HEK293 (cell line): ENCODE data around the gene MRPL55.

Experiments used
- BCL11A ChIP-seq: fragments of 450-650 bp; formaldehyde crosslinking; IDR thresholded peaks from 2 replicates; pipeline ENCODE4 v1.5.1; 2016; ENCODE audit warnings: low read depth, missing biosample characterization, missing genetic modification characterization
- BCL11B ChIP-seq: fragments of 450-650 bp; formaldehyde crosslinking; IDR thresholded peaks from 2 replicates; pipeline ENCODE4 v1.5.1; 2016; ENCODE audit warnings: low read depth, missing biosample characterization, missing genetic modification characterization
- GLI2 ChIP-seq: fragments of 450-650 bp; formaldehyde crosslinking; IDR thresholded peaks from 2 replicates; pipeline ENCODE4; 2017; ENCODE audit warnings: missing biosample characterization, missing genetic modification characterization, low read depth, borderline replicate concordance
- GLIS1 ChIP-seq: fragments of 450-650 bp; formaldehyde crosslinking; IDR thresholded peaks from 2 replicates; pipeline ENCODE4 v1.5.1; 2016; ENCODE audit warnings: missing biosample characterization, missing genetic modification characterization
- MEIS1 ChIP-seq: sonication (generic); formaldehyde crosslinking; IDR thresholded peaks from 2 replicates; pipeline ENCODE4 v1.8.1; 2022; ENCODE audit warnings: missing genetic modification reagents, mild to moderate bottlenecking, borderline replicate concordance
- PRDM2 ChIP-seq: fragments of 450-650 bp; formaldehyde crosslinking; IDR thresholded peaks from 2 replicates; pipeline ENCODE4 v1.5.1; 2016; ENCODE audit warnings: missing biosample characterization, missing genetic modification characterization, borderline replicate concordance
- SP2 ChIP-seq: fragments of 450-650 bp; formaldehyde crosslinking; IDR thresholded peaks from 2 replicates; pipeline ENCODE4 v1.5.1; 2016; ENCODE audit warnings: missing biosample characterization, missing genetic modification characterization
- YY2 ChIP-seq: fragments of 450-650 bp; formaldehyde crosslinking; IDR thresholded peaks from 2 replicates; pipeline ENCODE4 v1.5.1; 2016; ENCODE audit warnings: missing biosample characterization, missing genetic modification characterization
- ZFHX2 ChIP-seq: fragments of 450-650 bp; formaldehyde crosslinking; conservative IDR thresholded peaks from 2 replicates; pipeline ENCODE4 v1.5.1; 2016; ENCODE audit warnings: missing biosample characterization, missing genetic modification characterization
- ZIC2 ChIP-seq: fragments of 450-650 bp; formaldehyde crosslinking; IDR thresholded peaks from 2 replicates; pipeline ENCODE4 v1.5.1; 2016; ENCODE audit warnings: missing biosample characterization, missing genetic modification characterization
- ZNF157 ChIP-seq: fragments of 450-650 bp; formaldehyde crosslinking; IDR thresholded peaks from 2 replicates; pipeline ENCODE4 v1.5.1; 2016; ENCODE audit warnings: missing biosample characterization, missing genetic modification characterization
- ZNF169 ChIP-seq: fragments of 450-650 bp; formaldehyde crosslinking; IDR thresholded peaks from 2 replicates; pipeline ENCODE4 v1.5.1; 2016; ENCODE audit warnings: missing biosample characterization, missing genetic modification characterization
- ZNF174 ChIP-seq: fragments of 450-650 bp; formaldehyde crosslinking; IDR thresholded peaks from 2 replicates; pipeline ENCODE4 v1.5.0; 2017; ENCODE audit warnings: missing biosample characterization, mild to moderate bottlenecking, missing genetic modification characterization
- ZNF221 ChIP-seq: fragments of 450-650 bp; formaldehyde crosslinking; IDR thresholded peaks from 2 replicates; pipeline ENCODE4 v1.5.1; 2017; ENCODE audit warnings: missing biosample characterization, missing genetic modification characterization, borderline replicate concordance
- ZNF223 ChIP-seq: fragments of 450-650 bp; formaldehyde crosslinking; IDR thresholded peaks from 2 replicates; pipeline ENCODE4 v1.5.1; 2016; ENCODE audit warnings: missing biosample characterization, missing genetic modification characterization
- ZNF23 ChIP-seq: fragments of 450-650 bp; formaldehyde crosslinking; IDR thresholded peaks from 2 replicates; pipeline ENCODE4 v1.5.1; 2016; ENCODE audit warnings: missing biosample characterization, missing genetic modification characterization, borderline replicate concordance
- ZNF248 ChIP-seq: fragments of 450-650 bp; formaldehyde crosslinking; IDR thresholded peaks from 2 replicates; pipeline ENCODE4 v1.5.1; 2017; ENCODE audit warnings: missing biosample characterization, missing genetic modification characterization
- ZNF266 ChIP-seq: fragments of 450-650 bp; formaldehyde crosslinking; IDR thresholded peaks from 2 replicates; pipeline ENCODE4 v1.5.1; 2016; ENCODE audit warnings: missing biosample characterization, missing genetic modification characterization, low read depth
- ZNF280C ChIP-seq: fragments of 450-650 bp; formaldehyde crosslinking; IDR thresholded peaks from 2 replicates; pipeline ENCODE4 v1.5.1; 2016; ENCODE audit warnings: missing biosample characterization, missing genetic modification characterization
- ZNF324 ChIP-seq: fragments of 450-650 bp; formaldehyde crosslinking; IDR thresholded peaks from 2 replicates; pipeline ENCODE4 v1.5.1; 2016; ENCODE audit warnings: missing biosample characterization, missing genetic modification characterization
- ZNF354C ChIP-seq: fragments of 450-650 bp; formaldehyde crosslinking; IDR thresholded peaks from 2 replicates; pipeline ENCODE4 v1.5.1; 2016; ENCODE audit warnings: missing biosample characterization, missing genetic modification characterization, low read depth, borderline replicate concordance
- ZNF394 ChIP-seq: fragments of 450-650 bp; formaldehyde crosslinking; IDR thresholded peaks from 2 replicates; pipeline ENCODE4 v1.5.1; 2016; ENCODE audit warnings: missing biosample characterization, missing genetic modification characterization, mild to moderate bottlenecking, moderate library complexity, borderline replicate concordance
- ZNF473 ChIP-seq: fragments of 450-650 bp; formaldehyde crosslinking; IDR thresholded peaks from 2 replicates; pipeline ENCODE4 v1.5.1; 2017; ENCODE audit warnings: missing biosample characterization, missing genetic modification characterization
- ZNF488 ChIP-seq: fragments of 450-650 bp; formaldehyde crosslinking; IDR thresholded peaks from 2 replicates; pipeline ENCODE4 v1.5.1; 2016; ENCODE audit warnings: missing biosample characterization, missing genetic modification characterization
- ZNF544 ChIP-seq: fragments of 450-650 bp; formaldehyde crosslinking; IDR thresholded peaks from 2 replicates; pipeline ENCODE4 v1.5.0; 2017; ENCODE audit warnings: missing biosample characterization, missing genetic modification characterization
- ZNF561 ChIP-seq: fragments of 450-650 bp; IDR thresholded peaks from 2 replicates; pipeline ENCODE4 v1.5.1; 2018; ENCODE audit warnings: missing biosample characterization, missing genetic modification characterization, borderline replicate concordance
- ZNF580 ChIP-seq: fragments of 450-650 bp; formaldehyde crosslinking; IDR thresholded peaks from 2 replicates; pipeline ENCODE4 v1.5.1; 2016; ENCODE audit warnings: missing biosample characterization, missing genetic modification characterization
- ZNF600 ChIP-seq: fragments of 450-650 bp; formaldehyde crosslinking; IDR thresholded peaks from 2 replicates; pipeline ENCODE4 v1.5.1; 2016; ENCODE audit warnings: missing biosample characterization, missing genetic modification characterization
- ZNF747 ChIP-seq: fragments of 450-650 bp; formaldehyde crosslinking; IDR thresholded peaks from 2 replicates; pipeline ENCODE4 v1.5.1; 2016; ENCODE audit warnings: missing biosample characterization, missing genetic modification characterization
- ZNF768 ChIP-seq: fragments of 450-650 bp; formaldehyde crosslinking; IDR thresholded peaks from 2 replicates; pipeline ENCODE4 v1.5.1; 2018; ENCODE audit warnings: missing biosample characterization, mild to moderate bottlenecking, missing genetic modification characterization
- ZNF776 ChIP-seq: fragments of 450-650 bp; formaldehyde crosslinking; IDR thresholded peaks from 2 replicates; pipeline ENCODE4 v1.5.0; 2017; ENCODE audit warnings: missing biosample characterization, missing genetic modification characterization, borderline replicate concordance
- ZNF792 ChIP-seq: fragments of 450-650 bp; formaldehyde crosslinking; IDR thresholded peaks from 2 replicates; pipeline ENCODE4 v1.5.1; 2016; ENCODE audit warnings: missing biosample characterization, missing genetic modification characterization

Gene MRPL55

GRCh38 chr1:228102791-228103620 lies 6.1 kb downstream of the MRPL55 start, which contains the start of gene C1orf35 (continued):
- TF ChIP-seq ZNF169 (tag by site-specific recombination) (no peak), YY2 (tag by site-specific recombination) (no peak; the same call in 1 of the 2 replicates), ZNF157 (tag by site-specific recombination) (no peak), ZNF174 (no peak), ZNF221 (tag by site-specific recombination) (no peak), BCL11B (tag by site-specific recombination) (0 out of 2 replicates have a peak, but pooled peaks have one; percentile 51), ZNF280C (tag by site-specific recombination) (no peak), GLIS1 (peak; percentile 76), MEIS1 (CRISPR knock-in tag) (no peak), ZNF354C (tag by site-specific recombination) (no peak), ZNF747 (no peak), GLI2 (tag by site-specific recombination) (no peak), ZNF776 (tag by site-specific recombination) (no peak), ZNF561 (tag by site-specific recombination) (peak; percentile 72), ZNF488 (no peak), ZNF768 (tag by site-specific recombination) (no peak; the same call in 1 of the 2 replicates), ZNF266 (tag by site-specific recombination) (no peak), ZNF473 (tag by site-specific recombination) (no peak), ZNF792 (tag by site-specific recombination) (no peak), ZNF223 (tag by site-specific recombination) (no peak), ZFHX2 (tag by site-specific recombination) (peak; percentile 99), ZNF394 (tag by site-specific recombination) (peak; percentile 52; the same call in 1 of the 2 replicates), ZNF580 (tag by site-specific recombination) (peak; percentile 98), SP2 (tag by site-specific recombination) (peak; percentile 90), ZIC2 (tag by site-specific recombination) (peak; percentile 65; the same call in 1 of the 2 replicates), ZNF544 (tag by site-specific recombination) (no peak), ZNF600 (tag by site-specific recombination) (no peak), PRDM2 (tag by site-specific recombination) (no peak), BCL11A (tag by site-specific recombination) (no peak), ZNF324 (tag by site-specific recombination) (peak; percentile 64), ZNF248 (tag by site-specific recombination) (no peak), ZNF23 (tag by site-specific recombination) (no peak)
- TF ChIP-seq, all 188 proteins: peak for 79
